Umbilical cord (tissue), 2 donors: ENCODE measurements around the gene IRAK4. TPM values are rescaled to one million over a fixed set of nuclear protein-coding genes. Genes with fewer than 3 reads are reported as not detected.

Experiments used
- DNase-seq: peaks from one replicate; pipeline ENCODE4 v3.0.0-alpha.2; 2015; ENCODE audit warnings: low spot score
- total RNA-seq: library from RNA; depleted of rRNA; stranded (reverse); fragments of >200 nt; gene quantifications from one replicate; pipeline ENCODE4 v1.2.3, GENCODE V29; 2014; ENCODE audit warnings: low replicate concordance; ENCODE audit not compliant: insufficient read depth

Gene IRAK4
- total RNA-seq, 1 donor from 2014 or later = 27.0 TPM

GRCh38 chr12:43835656-43836474 lies 77.1 kb downstream of the IRAK4 start, which contains the start of gene TMEM117:
TMEM117 (plus strand) TSS chr12:43836081.
- peak; percentile 90 for DNase-seq

GRCh38 chr12:43836475-43836989 lies 77.8 kb downstream of the IRAK4 start:
- peak; percentile 58 for DNase-seq

Other genes starting within 250 kb of the IRAK4 start
- 4.6 TPM for gene ADAMTS20, start 206.7 kb upstream of the IRAK4 start, total RNA-seq
- 39.2 TPM for gene PUS7L, start 161 bp upstream of the IRAK4 start, total RNA-seq
- 135 TPM for gene TWF1, start 47.4 kb downstream of the IRAK4 start, total RNA-seq
- gene TMEM117, start 77.1 kb downstream of the IRAK4 start, total RNA-seq = 18.3 TPM